OCI-LY7 (cell line): ENCODE data around the gene NTM. TPM values are rescaled to one million over a fixed set of nuclear protein-coding genes. Genes with fewer than 3 reads are reported as not detected.

Source experiments
- BruUV-seq: library from RNA; stranded (reverse); fragments of 400-500 nt; replicated peaks from 2 replicates; lab custom pipeline; 2021; lab: Mats Ljungman, UMichigan
- CTCF ChIA-PET: fragments of 300-600 bp; sonication (Branson Sonifier 250); formaldehyde crosslinking; loops from one replicate; lab custom pipeline; 2022; ENCODE audit warnings: antibody characterized with exemption; ENCODE audit not compliant: unreplicated experiment; lab: Charles Lee
- POLR2A ChIA-PET: fragments of 300-600 bp; sonication (Branson Sonifier 250); formaldehyde crosslinking; loops from one replicate; lab custom pipeline; 2022; ENCODE audit warnings: antibody characterized with exemption; lab: Charles Lee
- DNase-seq: peaks from one replicate; pipeline ENCODE4 v3.0.0-alpha.2; 2015; ENCODE audit warnings: low spot score
- H2AFZ ChIP-seq: fragments of 200-600 bp; sonication (generic), shearing (Covaris generic); 2 replicates; pipeline ENCODE4 v1.6.1; 2014; ENCODE audit warnings: mild to moderate bottlenecking, antibody characterized with exemption, low read length, moderate library complexity
- H3K27ac ChIP-seq: fragments of 200-600 bp; sonication (generic); 2 replicates; pipeline ENCODE4 v1.5.1; 2014; ENCODE audit warnings: mixed run types, low read depth, mild to moderate bottlenecking, moderate library complexity, low read length, inconsistent platforms; ENCODE audit not compliant: poor library complexity, severe bottlenecking
- H3K36me3 ChIP-seq: fragments of 200-600 bp; sonication (generic); 2 replicates; pipeline ENCODE4 v1.6.1; 2014; ENCODE audit warnings: mild to moderate bottlenecking, antibody characterized with exemption, low read length, moderate library complexity, mixed read lengths; ENCODE audit not compliant: insufficient read depth
- H3K4me1 ChIP-seq: fragments of 200-600 bp; sonication (generic); 2 replicates; pipeline ENCODE4 v1.5.1; 2014; ENCODE audit warnings: mild to moderate bottlenecking, low read length; ENCODE audit not compliant: insufficient read depth, poor library complexity, severe bottlenecking
- H3K4me2 ChIP-seq: fragments of 200-600 bp; sonication (generic); 2 replicates; pipeline ENCODE4 v1.6.1; 2014; ENCODE audit warnings: mild to moderate bottlenecking, low read length
- H3K4me3 ChIP-seq: fragments of 200-600 bp; sonication (generic); 2 replicates; pipeline ENCODE4 v1.5.1; 2014; ENCODE audit warnings: mild to moderate bottlenecking, low read depth, low read length; ENCODE audit not compliant: poor library complexity, severe bottlenecking
- H3K79me2 ChIP-seq: fragments of 200-600 bp; sonication (generic); 2 replicates; pipeline ENCODE4 v1.6.1; 2016; ENCODE audit warnings: low read depth, mild to moderate bottlenecking, low read length, moderate library complexity, mixed read lengths; ENCODE audit not compliant: insufficient read depth
- H3K9me2 ChIP-seq: fragments of 200-600 bp; sonication (generic); 2 replicates; pipeline ENCODE4 v1.6.1; 2016; ENCODE audit warnings: mild to moderate bottlenecking, low read length, mixed read lengths; ENCODE audit not compliant: insufficient read depth
- H3K9me3 ChIP-seq: fragments of 200-600 bp; sonication (generic); 2 replicates; pipeline ENCODE4 v1.6.1; 2014; ENCODE audit warnings: mild to moderate bottlenecking, mixed run types, low read length, mixed read lengths
- H4K20me1 ChIP-seq: fragments of 200-600 bp; sonication (generic); 2 replicates; pipeline ENCODE4 v1.6.1; 2014; ENCODE audit warnings: mild to moderate bottlenecking, antibody characterized with exemption, low read length, moderate library complexity, mixed read lengths; ENCODE audit not compliant: insufficient read depth
- CTCF ChIP-seq: fragments of 200-600 bp; sonication (generic); conservative IDR thresholded peaks from 2 replicates; pipeline ENCODE4 v1.5.1; 2014; ENCODE audit warnings: mild to moderate bottlenecking, antibody characterized with exemption, low read length, moderate library complexity, mixed read lengths
- EZH2phosphoT487 ChIP-seq: fragments of 200-600 bp; sonication (generic); IDR thresholded peaks from 2 replicates; pipeline ENCODE4 v1.6.1; 2018; ENCODE audit warnings: low read depth, borderline replicate concordance, mild to moderate bottlenecking, mixed run types, antibody characterized with exemption, low read length, moderate library complexity, mixed read lengths
- intact Hi-C: fragments of 100-400 bp; cut with micrococcal nuclease; formaldehyde crosslinking; loops from one replicate; pipeline ENCODE4 v1.10.0; 2022; ENCODE audit not compliant: unreplicated experiment
- total RNA-seq, 2 experiments: library from RNA; depleted of rRNA in 1 of 2; stranded (reverse); fragments of >200 nt in 1 of 2; shearing (Covaris generic) in 1 of 2; gene quantifications; 2 replicates each; pipeline ENCODE4 v1.2.3, GENCODE V29; 2014 to 2022

Gene NTM
- total RNA-seq, 2 experiments from 2014 or later: not detected

- CTCF ChIA-PET: no interaction called here
Measured at GRCh38 chr11:132139181-132139580, 768.8 kb downstream of the NTM start.

GRCh38 chr11:132140056-132140455, 769.6 kb downstream of the NTM start:
- no peak overlapping the region for H2AFZ ChIP-seq
- no peaks in the 10 kb centered on the region for H3K36me3 ChIP-seq
- ChIA-PET CTCF (no interaction called here), POLR2A (no interaction called here)
- no peaks in the 10 kb centered on the region for H3K79me2 ChIP-seq
- no peak for DNase-seq
- no peaks in the 10 kb centered on the region for H3K4me1 ChIP-seq
- intact Hi-C loops: no loop called here
- BruUV-seq: no TSS peak
- no peaks in the 10 kb centered on the region for H3K9me2 ChIP-seq
- no peak for TF ChIP-seq CTCF
- TF ChIP-seq EZH2phosphoT487: no peak
- H3K4me3 ChIP-seq: no peak overlapping the region
- no peaks in the 10 kb centered on the region for H4K20me1 ChIP-seq
- H3K4me2 ChIP-seq: no peak overlapping the region
- H3K9me3 ChIP-seq: no peaks in the 10 kb centered on the region
- no peak overlapping the region for H3K27ac ChIP-seq

More at GRCh38 chr11:132139181-132139580, 768.8 kb downstream of the NTM start:
- Histone ChIP-seq H3K4me1 (no peaks in the 10 kb centered on the region), H3K27ac (no peak overlapping the region), H3K79me2 (no peaks in the 10 kb centered on the region), H3K9me2 (no peaks in the 10 kb centered on the region), H3K4me2 (no peak overlapping the region), H3K36me3 (no peaks in the 10 kb centered on the region), H4K20me1 (no peaks in the 10 kb centered on the region), H3K4me3 (no peak overlapping the region), H2AFZ (no peak overlapping the region), H3K9me3 (no peaks in the 10 kb centered on the region)
- BruUV-seq: no TSS peak
- TF ChIP-seq EZH2phosphoT487: no peak
- no peak for DNase-seq
- POLR2A ChIA-PET: no interaction called here
- intact Hi-C loops: no loop called here

GRCh38 chr11:132142121-132142520, 771.7 kb downstream of the NTM start:
- Histone ChIP-seq H2AFZ (no peak overlapping the region), H3K36me3 (no peaks in the 10 kb centered on the region), H3K9me3 (no peaks in the 10 kb centered on the region), H3K79me2 (no peaks in the 10 kb centered on the region), H3K4me2 (no peak overlapping the region), H3K27ac (no peak overlapping the region), H3K4me3 (no peak overlapping the region), H3K9me2 (no peaks in the 10 kb centered on the region), H4K20me1 (no peaks in the 10 kb centered on the region), H3K4me1 (no peaks in the 10 kb centered on the region)
- no peak for DNase-seq
- TF ChIP-seq CTCF: no peak
- no peak for TF ChIP-seq EZH2phosphoT487
- ChIA-PET CTCF (no interaction called here), POLR2A (no interaction called here)
- intact Hi-C loops: no loop called here
- no TSS peak for BruUV-seq
